HFFc6 (cell line): ENCODE measurements around the gene PRH2. TPM values are rescaled to one million over a fixed set of nuclear protein-coding genes. Genes with fewer than 3 reads are reported as not detected.

Experiments used
- DNase-seq: peaks from one replicate; pipeline ENCODE4 v3.0.0-alpha.2; 2018
- H3K27ac Mint-ChIP-seq: 2 replicates; pipeline ENCODE4 v1.8.0; 2020; ENCODE audit warnings: mild to moderate bottlenecking, mixed read lengths
- H3K27me3 Mint-ChIP-seq: 2 replicates; pipeline ENCODE4 v1.8.0; 2021; ENCODE audit warnings: mild to moderate bottlenecking, moderate library complexity, mixed read lengths; ENCODE audit not compliant: insufficient read depth
- H3K36me3 Mint-ChIP-seq: 2 replicates; pipeline ENCODE4 v1.8.0; 2021; ENCODE audit warnings: low read depth, mixed read lengths
- H3K4me1 Mint-ChIP-seq: 2 replicates; pipeline ENCODE4 v1.8.0; 2020; ENCODE audit warnings: low read depth, mixed read lengths
- H3K4me3 Mint-ChIP-seq: 2 replicates; pipeline ENCODE4 v1.8.0; 2020; ENCODE audit warnings: mild to moderate bottlenecking, moderate library complexity, mixed read lengths
- H3K9me3 Mint-ChIP-seq: 2 replicates; pipeline ENCODE4 v1.8.0; 2020; ENCODE audit warnings: mild to moderate bottlenecking, mixed read lengths
- CTCF ChIP-seq: fragments of 200-600 bp; sonication (generic); IDR thresholded peaks from 2 replicates; pipeline ENCODE4 v1.5.0; 2021; ENCODE audit warnings: antibody characterized with exemption, mild to moderate bottlenecking
- total RNA-seq, 6 experiments: library from RNA; stranded (reverse); fragmentation: NEBNext Ultra II Directional; extraction: Animal tissue kit (Norgen Biotek cat#: 25700); gene quantifications; 2 replicates in 1 of 6; 3 replicates in 5 of 6; pipeline ENCODE4 v1.2.3, GENCODE V29; 2021

PRH2 gene
- total RNA-seq, 6 experiments from 2014 or later, result not detected

GRCh38 chr12:10900530-10900929, 28.5 kb upstream of the PRH2 start:
- H3K9me3 Mint-ChIP-seq, result peaks cover 29% of the 10 kb centered on the region
- H3K4me3 Mint-ChIP-seq, result no peak overlapping the region
- no peaks in the 10 kb centered on the region; the same call in 1 of the 2 replicates for H3K27me3 Mint-ChIP-seq
- TF ChIP-seq CTCF, result no peak
- no peak for DNase-seq
- H3K4me1 Mint-ChIP-seq, result no peaks in the 10 kb centered on the region
- peaks cover 24% of the 10 kb centered on the region for H3K36me3 Mint-ChIP-seq
- H3K27ac Mint-ChIP-seq, result no peak overlapping the region

GRCh38 chr12:10900972-10901371, 28.1 kb upstream of the PRH2 start:
- H3K4me3 Mint-ChIP-seq, result no peak overlapping the region
- TF ChIP-seq CTCF, result no peak
- peaks cover 29% of the 10 kb centered on the region for H3K9me3 Mint-ChIP-seq
- no peak for DNase-seq
- peaks cover 24% of the 10 kb centered on the region for H3K36me3 Mint-ChIP-seq
- H3K27ac Mint-ChIP-seq, result no peak overlapping the region
- no peaks in the 10 kb centered on the region; the same call in 1 of the 2 replicates for H3K27me3 Mint-ChIP-seq
- H3K4me1 Mint-ChIP-seq, result no peaks in the 10 kb centered on the region

DNA sequence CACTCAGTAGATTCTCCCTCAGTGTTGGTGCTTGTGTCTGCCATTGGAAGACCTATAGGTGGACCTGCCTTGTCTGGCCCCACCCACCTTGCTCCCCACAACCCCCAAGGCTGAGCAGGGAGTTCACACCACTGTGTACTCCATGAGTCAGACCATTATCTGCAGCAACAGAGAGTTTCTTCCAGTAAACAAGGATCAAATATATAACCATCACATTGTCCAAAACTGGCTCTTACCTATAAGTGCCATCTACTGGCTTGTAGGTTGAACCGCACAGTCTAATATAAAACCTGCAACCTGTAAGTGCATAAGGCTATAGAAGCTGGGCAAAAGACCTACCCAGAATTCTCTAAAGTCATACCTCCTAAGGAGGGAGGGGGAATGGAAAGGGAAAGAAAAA, 27.6 kb upstream of the PRH2 start:
- no peaks in the 10 kb centered on the region for H3K4me1 Mint-ChIP-seq
- peaks cover 29% of the 10 kb centered on the region for H3K9me3 Mint-ChIP-seq
- no peak overlapping the region for H3K27ac Mint-ChIP-seq
- DNase-seq, result no peak
- no peaks in the 10 kb centered on the region; the same call in 1 of the 2 replicates for H3K27me3 Mint-ChIP-seq
- H3K4me3 Mint-ChIP-seq, result no peak overlapping the region
- no peak; the same call in 1 of the 2 replicates for TF ChIP-seq CTCF
- H3K36me3 Mint-ChIP-seq, result peaks cover 25% of the 10 kb centered on the region

GRCh38 chr12:10904686-10905085, 24.4 kb upstream of the PRH2 start:
- peaks cover 29% of the 10 kb centered on the region for H3K36me3 Mint-ChIP-seq
- peaks cover 29% of the 10 kb centered on the region for H3K9me3 Mint-ChIP-seq
- DNase-seq, result no peak
- no peak overlapping the region for H3K27ac Mint-ChIP-seq
- H3K4me3 Mint-ChIP-seq, result no peak overlapping the region
- no peaks in the 10 kb centered on the region for H3K4me1 Mint-ChIP-seq
- H3K27me3 Mint-ChIP-seq, result no peaks in the 10 kb centered on the region
- TF ChIP-seq CTCF, result no peak

DNA sequence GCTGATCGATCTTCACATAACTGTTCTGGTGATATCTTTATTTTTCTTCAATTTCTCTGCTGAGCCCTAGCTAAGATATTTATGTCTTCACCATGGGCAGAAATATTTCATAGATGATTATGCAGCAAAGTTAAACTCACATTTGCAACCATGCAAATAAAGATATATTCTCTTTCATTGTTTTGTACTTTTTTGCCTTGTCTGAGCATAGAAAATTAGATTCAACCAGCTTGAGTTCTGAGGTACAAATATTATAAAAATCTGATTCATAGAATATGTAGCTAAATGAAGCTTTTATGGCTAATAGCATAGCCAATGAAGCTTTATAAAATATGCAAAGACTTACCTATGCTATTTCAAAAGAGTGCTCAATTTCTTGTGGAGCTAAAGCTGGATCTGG, 19.6 kb upstream of the PRH2 start, which contains the start of gene TAS2R13:
TSS of gene TAS2R13 (minus strand) at position 101 of the 400 bp plus-strand sequence. CDS start 264 bp downstream, outside the sequence.
- no peak within 1 kb of the TSS for H3K27ac Mint-ChIP-seq
- H3K27me3 Mint-ChIP-seq, result no peaks in the 10 kb centered on the region
- H3K9me3 Mint-ChIP-seq, result peaks cover 8% of the 10 kb centered on the region
- H3K36me3 Mint-ChIP-seq, result peaks cover 13% of the 10 kb centered on the region
- no peak for TF ChIP-seq CTCF
- DNase-seq, result no peak
- no peaks in the 10 kb centered on the region for H3K4me1 Mint-ChIP-seq
- no peak within 1 kb of the TSS for H3K4me3 Mint-ChIP-seq

DNA sequence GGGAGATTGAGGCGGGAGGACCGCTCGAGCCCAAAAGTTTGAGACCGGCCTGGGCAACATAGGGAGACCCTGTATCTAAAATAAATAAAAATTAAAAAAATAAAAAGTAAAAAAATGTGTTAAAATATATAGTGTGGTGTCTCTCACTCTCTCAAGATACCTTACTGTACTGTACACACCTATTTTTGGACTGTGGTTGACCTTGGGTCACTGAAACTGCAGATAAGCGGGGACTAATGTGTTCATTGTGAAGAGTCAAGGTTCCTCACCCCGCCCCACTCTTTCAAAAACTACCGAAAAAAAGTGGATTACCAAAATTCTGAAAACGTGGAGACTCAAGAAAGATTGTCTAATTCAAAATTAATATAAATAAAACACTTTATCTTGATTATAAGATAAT, 18.7 kb upstream of the PRH2 start:
- H3K4me3 Mint-ChIP-seq, result no peak overlapping the region
- H3K36me3 Mint-ChIP-seq, result peaks cover 5% of the 10 kb centered on the region
- no peak for DNase-seq
- no peaks in the 10 kb centered on the region for H3K9me3 Mint-ChIP-seq
- TF ChIP-seq CTCF, result no peak
- no peak overlapping the region for H3K27ac Mint-ChIP-seq
- no peaks in the 10 kb centered on the region for H3K27me3 Mint-ChIP-seq
- H3K4me1 Mint-ChIP-seq, result no peaks in the 10 kb centered on the region
